HEK293 (cell line): ENCODE data around the gene E2F1.
A peak's percentile ranks its signal among the peaks of the same experiment; 100 is the strongest.

Source experiments
- GLIS2 ChIP-seq: fragments of 450-650 bp; formaldehyde crosslinking; IDR thresholded peaks from 2 replicates; pipeline ENCODE4 v1.5.1; 2016; ENCODE audit warnings: missing biosample characterization, missing genetic modification characterization
- HOXA7 ChIP-seq: sonication (generic); formaldehyde crosslinking; IDR thresholded peaks from 2 replicates; pipeline ENCODE4 v1.8.1; 2022; ENCODE audit warnings: missing genetic modification reagents, borderline replicate concordance
- KLF1 ChIP-seq: fragments of 450-650 bp; formaldehyde crosslinking; IDR thresholded peaks from 2 replicates; pipeline ENCODE4 v1.5.1; 2016; ENCODE audit warnings: missing biosample characterization, missing genetic modification characterization
- REPIN1 ChIP-seq: fragments of 450-650 bp; formaldehyde crosslinking; IDR thresholded peaks from 2 replicates; pipeline ENCODE4 v1.5.1; 2017; ENCODE audit warnings: missing biosample characterization, missing genetic modification characterization, low read depth
- SCRT1 ChIP-seq: fragments of 450-650 bp; formaldehyde crosslinking; IDR thresholded peaks from 2 replicates; pipeline ENCODE4 v1.5.1; 2016; ENCODE audit warnings: missing biosample characterization, missing genetic modification characterization, borderline replicate concordance
- SP3 ChIP-seq: fragments of 450-650 bp; formaldehyde crosslinking; IDR thresholded peaks from 2 replicates; pipeline ENCODE4 v1.5.1; 2016; ENCODE audit warnings: missing biosample characterization, missing genetic modification characterization
- ZBTB7A ChIP-seq: fragments of 450-650 bp; formaldehyde crosslinking; IDR thresholded peaks from 2 replicates; pipeline ENCODE4 v1.5.1; 2016; ENCODE audit warnings: low read depth, missing biosample characterization, missing genetic modification characterization
- ZEB2 ChIP-seq: fragments of 450-650 bp; formaldehyde crosslinking; IDR thresholded peaks from 2 replicates; pipeline ENCODE4 v1.5.1; 2016; ENCODE audit warnings: missing biosample characterization, missing genetic modification characterization
- ZNF132 ChIP-seq: fragments of 450-650 bp; formaldehyde crosslinking; IDR thresholded peaks from 2 replicates; pipeline ENCODE4 v1.5.1; 2017; ENCODE audit warnings: missing biosample characterization, missing genetic modification characterization, borderline replicate concordance
- ZNF138 ChIP-seq: fragments of 450-650 bp; formaldehyde crosslinking; IDR thresholded peaks from 2 replicates; pipeline ENCODE4 v1.5.1; 2016; ENCODE audit warnings: missing biosample characterization, missing genetic modification characterization, borderline replicate concordance
- ZNF157 ChIP-seq: fragments of 450-650 bp; formaldehyde crosslinking; IDR thresholded peaks from 2 replicates; pipeline ENCODE4 v1.5.1; 2016; ENCODE audit warnings: missing biosample characterization, missing genetic modification characterization
- ZNF175 ChIP-seq: fragments of 450-650 bp; formaldehyde crosslinking; IDR thresholded peaks from 2 replicates; pipeline ENCODE4 v1.5.1; 2016; ENCODE audit warnings: missing biosample characterization, missing genetic modification characterization
- ZNF202 ChIP-seq: fragments of 450-650 bp; formaldehyde crosslinking; IDR thresholded peaks from 2 replicates; pipeline ENCODE4 v1.5.1; 2016; ENCODE audit warnings: missing biosample characterization, missing genetic modification characterization, borderline replicate concordance
- ZNF248 ChIP-seq: fragments of 450-650 bp; formaldehyde crosslinking; IDR thresholded peaks from 2 replicates; pipeline ENCODE4 v1.5.1; 2017; ENCODE audit warnings: missing biosample characterization, missing genetic modification characterization
- ZNF274 ChIP-seq, 2 experiments: fragments of 200-500 bp in 1 of 2; fragments of 450-650 bp in 1 of 2; sonication (Bioruptor generic) in 1 of 2; formaldehyde crosslinking in 1 of 2; IDR thresholded peaks; 2 replicates each; pipeline versions ENCODE4 v1.5.1 to v1.6.1; 2014 to 2016; ENCODE audit warnings: borderline replicate concordance in 1 of 2, inconsistent platforms in 1 of 2, low read length in 1 of 2, missing biosample characterization in 1 of 2, missing genetic modification characterization in 1 of 2
- ZNF548 ChIP-seq: fragments of 450-650 bp; formaldehyde crosslinking; IDR thresholded peaks from 2 replicates; pipeline ENCODE4 v1.5.1; 2016; ENCODE audit warnings: missing biosample characterization, missing genetic modification characterization
- ZNF600 ChIP-seq: fragments of 450-650 bp; formaldehyde crosslinking; IDR thresholded peaks from 2 replicates; pipeline ENCODE4 v1.5.1; 2016; ENCODE audit warnings: missing biosample characterization, missing genetic modification characterization
- ZNF610 ChIP-seq: fragments of 450-650 bp; formaldehyde crosslinking; IDR thresholded peaks from 2 replicates; pipeline ENCODE4 v1.5.1; 2016; ENCODE audit warnings: missing biosample characterization, missing genetic modification characterization, borderline replicate concordance
- ZNF624 ChIP-seq: fragments of 450-650 bp; formaldehyde crosslinking; IDR thresholded peaks from 2 replicates; pipeline ENCODE4 v1.5.1; 2017; ENCODE audit warnings: missing biosample characterization, missing genetic modification characterization
- ZNF76 ChIP-seq: fragments of 450-650 bp; formaldehyde crosslinking; IDR thresholded peaks from 2 replicates; pipeline ENCODE4; 2016; ENCODE audit warnings: low read depth, missing biosample characterization, missing genetic modification characterization, borderline replicate concordance
- TF ChIP-seq, protein P1 (sequence below): fragments of 450-650 bp; formaldehyde crosslinking; conservative IDR thresholded peaks from 2 replicates; pipeline ENCODE4 v1.5.1; 2016; ENCODE audit warnings: low read depth, missing biosample characterization, missing genetic modification characterization
- TF ChIP-seq, protein P2 (sequence below): fragments of 450-650 bp; formaldehyde crosslinking; IDR thresholded peaks from 2 replicates; pipeline ENCODE4 v1.5.1; 2016; ENCODE audit warnings: missing biosample characterization, missing genetic modification characterization
- TF ChIP-seq, protein P3 (sequence below): fragments of 450-650 bp; IDR thresholded peaks from 2 replicates; pipeline ENCODE4 v1.5.1; 2018; ENCODE audit warnings: missing biosample characterization, missing genetic modification characterization
- TF ChIP-seq, protein P4 (sequence below): fragments of 450-650 bp; formaldehyde crosslinking; IDR thresholded peaks from 2 replicates; pipeline ENCODE4 v1.5.1; 2016; ENCODE audit warnings: missing biosample characterization, missing genetic modification characterization
- TF ChIP-seq, protein P5 (sequence below): fragments of 450-650 bp; formaldehyde crosslinking; IDR thresholded peaks from 2 replicates; pipeline ENCODE4 v1.5.0; 2017; ENCODE audit warnings: missing biosample characterization, missing genetic modification characterization, borderline replicate concordance
- TF ChIP-seq, protein P6 (sequence below): fragments of 450-650 bp; formaldehyde crosslinking; IDR thresholded peaks from 2 replicates; pipeline ENCODE4 v1.5.1; 2016; ENCODE audit warnings: missing biosample characterization, missing genetic modification characterization

Gene E2F1

DNA sequence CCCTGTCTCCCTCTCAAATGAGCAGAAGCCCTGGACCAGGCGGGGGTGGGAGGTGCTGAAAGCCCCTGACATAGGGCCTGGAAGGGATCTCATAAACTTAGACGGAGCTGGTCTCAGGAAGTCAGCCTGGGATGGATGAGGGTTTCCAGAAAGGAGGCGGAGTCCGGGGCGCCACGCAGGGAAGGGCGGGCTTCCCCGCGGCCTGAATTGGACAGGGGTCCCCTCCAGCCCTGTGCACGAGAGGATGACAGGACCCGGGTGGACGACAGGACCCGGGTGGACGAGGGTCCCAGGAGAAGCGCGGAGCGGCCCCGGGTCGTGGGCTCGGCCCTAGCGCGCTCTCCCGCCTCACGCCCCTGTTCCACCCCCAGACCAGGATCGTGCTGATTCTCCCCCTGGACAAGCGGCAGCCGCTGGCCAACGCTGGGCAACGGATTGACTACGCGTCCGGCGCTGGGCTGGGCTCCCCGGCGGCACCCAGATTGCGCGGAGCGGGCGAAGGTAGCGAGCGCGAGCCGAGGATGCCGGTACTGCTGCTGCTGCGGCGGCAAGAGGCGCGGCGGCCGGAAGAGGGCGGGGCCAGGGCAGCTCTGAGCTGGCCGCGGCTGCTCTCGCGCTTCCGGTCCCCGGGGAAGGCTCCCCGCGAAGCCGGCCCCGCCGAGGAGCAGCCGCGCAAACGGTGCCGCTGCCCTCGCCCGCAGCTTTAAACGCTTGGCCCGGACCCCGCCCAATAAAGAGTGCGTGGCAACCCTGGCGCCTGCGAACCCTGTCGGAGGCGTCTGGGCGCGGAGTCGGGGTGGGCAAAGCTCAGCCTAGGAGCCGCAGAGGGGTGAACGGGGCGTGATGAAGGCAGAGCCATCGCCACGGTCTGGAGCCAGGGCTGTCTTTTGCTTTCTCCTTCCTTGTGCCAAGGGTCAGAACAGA is 22.8 kb downstream of the E2F1 start (continued):
- no peak for TF ChIP-seq ZNF248 (tag by site-specific recombination)
- TF ChIP-seq ZNF175 (tag by site-specific recombination) = no peak
- TF ChIP-seq KLF1 (tag by site-specific recombination) = peak; percentile 17; the same call in 1 of the 2 replicates
- TF ChIP-seq ZBTB7A (tag by site-specific recombination) = peak; percentile 73
- peak; percentile 93 for TF ChIP-seq GLIS2
- TF ChIP-seq ZNF76 (tag by site-specific recombination) = peak; percentile 80
- peak; percentile 68 for TF ChIP-seq SP3
- TF ChIP-seq ZNF138 = no peak
- no peak for TF ChIP-seq HOXA7
- peak; percentile 68 for TF ChIP-seq ZNF600 (tag by site-specific recombination)
- no peak for TF ChIP-seq ZNF274 (IDR thresholded peaks at IDR 0.05; ENCODE audit: low read length)
- no peak for TF ChIP-seq ZNF274 (tag by site-specific recombination; IDR thresholded peaks at IDR 0.05; ENCODE audit: borderline replicate concordance)
- TF ChIP-seq ZEB2 (tag by site-specific recombination) = peak; percentile 57; the same call in 1 of the 2 replicates
- no peak for TF ChIP-seq SCRT1
- TF ChIP-seq ZNF624 (tag by site-specific recombination) = no peak
- TF ChIP-seq, protein P1, sequence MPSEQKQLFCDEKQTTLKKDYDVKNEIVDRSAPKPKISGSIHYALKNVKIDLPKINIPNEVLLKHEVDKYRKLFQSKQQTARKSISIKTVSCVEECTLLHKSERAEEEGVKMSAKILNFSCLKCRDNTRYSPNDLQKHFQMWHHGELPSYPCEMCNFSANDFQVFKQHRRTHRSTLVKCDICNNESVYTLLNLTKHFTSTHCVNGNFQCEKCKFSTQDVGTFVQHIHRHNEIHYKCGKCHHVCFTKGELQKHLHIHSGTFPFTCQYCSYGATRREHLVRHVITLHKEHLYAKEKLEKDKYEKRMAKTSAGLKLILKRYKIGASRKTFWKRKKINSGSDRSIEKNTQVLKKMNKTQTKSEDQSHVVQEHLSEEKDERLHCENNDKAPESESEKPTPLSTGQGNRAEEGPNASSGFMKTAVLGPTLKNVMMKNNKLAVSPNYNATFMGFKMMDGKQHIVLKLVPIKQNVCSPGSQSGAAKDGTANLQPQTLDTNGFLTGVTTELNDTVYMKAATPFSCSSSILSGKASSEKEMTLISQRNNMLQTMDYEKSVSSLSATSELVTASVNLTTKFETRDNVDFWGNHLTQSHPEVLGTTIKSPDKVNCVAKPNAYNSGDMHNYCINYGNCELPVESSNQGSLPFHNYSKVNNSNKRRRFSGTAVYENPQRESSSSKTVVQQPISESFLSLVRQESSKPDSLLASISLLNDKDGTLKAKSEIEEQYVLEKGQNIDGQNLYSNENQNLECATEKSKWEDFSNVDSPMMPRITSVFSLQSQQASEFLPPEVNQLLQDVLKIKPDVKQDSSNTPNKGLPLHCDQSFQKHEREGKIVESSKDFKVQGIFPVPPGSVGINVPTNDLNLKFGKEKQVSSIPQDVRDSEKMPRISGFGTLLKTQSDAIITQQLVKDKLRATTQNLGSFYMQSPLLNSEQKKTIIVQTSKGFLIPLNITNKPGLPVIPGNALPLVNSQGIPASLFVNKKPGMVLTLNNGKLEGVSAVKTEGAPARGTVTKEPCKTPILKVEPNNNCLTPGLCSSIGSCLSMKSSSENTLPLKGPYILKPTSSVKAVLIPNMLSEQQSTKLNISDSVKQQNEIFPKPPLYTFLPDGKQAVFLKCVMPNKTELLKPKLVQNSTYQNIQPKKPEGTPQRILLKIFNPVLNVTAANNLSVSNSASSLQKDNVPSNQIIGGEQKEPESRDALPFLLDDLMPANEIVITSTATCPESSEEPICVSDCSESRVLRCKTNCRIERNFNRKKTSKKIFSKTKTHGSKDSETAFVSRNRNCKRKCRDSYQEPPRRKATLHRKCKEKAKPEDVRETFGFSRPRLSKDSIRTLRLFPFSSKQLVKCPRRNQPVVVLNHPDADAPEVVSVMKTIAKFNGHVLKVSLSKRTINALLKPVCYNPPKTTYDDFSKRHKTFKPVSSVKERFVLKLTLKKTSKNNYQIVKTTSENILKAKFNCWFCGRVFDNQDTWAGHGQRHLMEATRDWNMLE (tag by site-specific recombination) = no peak
- no peak for TF ChIP-seq ZNF132 (tag by site-specific recombination)
- TF ChIP-seq REPIN1 (tag by site-specific recombination) = 0 out of 2 replicates have a peak, but pooled peaks have one; percentile 33
- TF ChIP-seq ZNF157 (tag by site-specific recombination) = no peak
- TF ChIP-seq, protein P2, sequence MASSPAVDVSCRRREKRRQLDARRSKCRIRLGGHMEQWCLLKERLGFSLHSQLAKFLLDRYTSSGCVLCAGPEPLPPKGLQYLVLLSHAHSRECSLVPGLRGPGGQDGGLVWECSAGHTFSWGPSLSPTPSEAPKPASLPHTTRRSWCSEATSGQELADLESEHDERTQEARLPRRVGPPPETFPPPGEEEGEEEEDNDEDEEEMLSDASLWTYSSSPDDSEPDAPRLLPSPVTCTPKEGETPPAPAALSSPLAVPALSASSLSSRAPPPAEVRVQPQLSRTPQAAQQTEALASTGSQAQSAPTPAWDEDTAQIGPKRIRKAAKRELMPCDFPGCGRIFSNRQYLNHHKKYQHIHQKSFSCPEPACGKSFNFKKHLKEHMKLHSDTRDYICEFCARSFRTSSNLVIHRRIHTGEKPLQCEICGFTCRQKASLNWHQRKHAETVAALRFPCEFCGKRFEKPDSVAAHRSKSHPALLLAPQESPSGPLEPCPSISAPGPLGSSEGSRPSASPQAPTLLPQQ (tag by site-specific recombination) = peak; percentile 53
- TF ChIP-seq ZNF548 (tag by site-specific recombination) = no peak
- TF ChIP-seq, protein P3, sequence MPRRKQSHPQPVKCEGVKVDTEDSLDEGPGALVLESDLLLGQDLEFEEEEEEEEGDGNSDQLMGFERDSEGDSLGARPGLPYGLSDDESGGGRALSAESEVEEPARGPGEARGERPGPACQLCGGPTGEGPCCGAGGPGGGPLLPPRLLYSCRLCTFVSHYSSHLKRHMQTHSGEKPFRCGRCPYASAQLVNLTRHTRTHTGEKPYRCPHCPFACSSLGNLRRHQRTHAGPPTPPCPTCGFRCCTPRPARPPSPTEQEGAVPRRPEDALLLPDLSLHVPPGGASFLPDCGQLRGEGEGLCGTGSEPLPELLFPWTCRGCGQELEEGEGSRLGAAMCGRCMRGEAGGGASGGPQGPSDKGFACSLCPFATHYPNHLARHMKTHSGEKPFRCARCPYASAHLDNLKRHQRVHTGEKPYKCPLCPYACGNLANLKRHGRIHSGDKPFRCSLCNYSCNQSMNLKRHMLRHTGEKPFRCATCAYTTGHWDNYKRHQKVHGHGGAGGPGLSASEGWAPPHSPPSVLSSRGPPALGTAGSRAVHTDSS (tag by site-specific recombination) = no peak
- no peak for TF ChIP-seq ZNF202
- TF ChIP-seq, protein P4, sequence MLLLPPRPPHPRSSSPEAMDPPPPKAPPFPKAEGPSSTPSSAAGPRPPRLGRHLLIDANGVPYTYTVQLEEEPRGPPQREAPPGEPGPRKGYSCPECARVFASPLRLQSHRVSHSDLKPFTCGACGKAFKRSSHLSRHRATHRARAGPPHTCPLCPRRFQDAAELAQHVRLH (tag by site-specific recombination) = no peak
- TF ChIP-seq, protein P5, sequence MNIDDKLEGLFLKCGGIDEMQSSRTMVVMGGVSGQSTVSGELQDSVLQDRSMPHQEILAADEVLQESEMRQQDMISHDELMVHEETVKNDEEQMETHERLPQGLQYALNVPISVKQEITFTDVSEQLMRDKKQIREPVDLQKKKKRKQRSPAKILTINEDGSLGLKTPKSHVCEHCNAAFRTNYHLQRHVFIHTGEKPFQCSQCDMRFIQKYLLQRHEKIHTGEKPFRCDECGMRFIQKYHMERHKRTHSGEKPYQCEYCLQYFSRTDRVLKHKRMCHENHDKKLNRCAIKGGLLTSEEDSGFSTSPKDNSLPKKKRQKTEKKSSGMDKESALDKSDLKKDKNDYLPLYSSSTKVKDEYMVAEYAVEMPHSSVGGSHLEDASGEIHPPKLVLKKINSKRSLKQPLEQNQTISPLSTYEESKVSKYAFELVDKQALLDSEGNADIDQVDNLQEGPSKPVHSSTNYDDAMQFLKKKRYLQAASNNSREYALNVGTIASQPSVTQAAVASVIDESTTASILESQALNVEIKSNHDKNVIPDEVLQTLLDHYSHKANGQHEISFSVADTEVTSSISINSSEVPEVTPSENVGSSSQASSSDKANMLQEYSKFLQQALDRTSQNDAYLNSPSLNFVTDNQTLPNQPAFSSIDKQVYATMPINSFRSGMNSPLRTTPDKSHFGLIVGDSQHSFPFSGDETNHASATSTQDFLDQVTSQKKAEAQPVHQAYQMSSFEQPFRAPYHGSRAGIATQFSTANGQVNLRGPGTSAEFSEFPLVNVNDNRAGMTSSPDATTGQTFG (tag by site-specific recombination) = no peak
- TF ChIP-seq, protein P6, sequence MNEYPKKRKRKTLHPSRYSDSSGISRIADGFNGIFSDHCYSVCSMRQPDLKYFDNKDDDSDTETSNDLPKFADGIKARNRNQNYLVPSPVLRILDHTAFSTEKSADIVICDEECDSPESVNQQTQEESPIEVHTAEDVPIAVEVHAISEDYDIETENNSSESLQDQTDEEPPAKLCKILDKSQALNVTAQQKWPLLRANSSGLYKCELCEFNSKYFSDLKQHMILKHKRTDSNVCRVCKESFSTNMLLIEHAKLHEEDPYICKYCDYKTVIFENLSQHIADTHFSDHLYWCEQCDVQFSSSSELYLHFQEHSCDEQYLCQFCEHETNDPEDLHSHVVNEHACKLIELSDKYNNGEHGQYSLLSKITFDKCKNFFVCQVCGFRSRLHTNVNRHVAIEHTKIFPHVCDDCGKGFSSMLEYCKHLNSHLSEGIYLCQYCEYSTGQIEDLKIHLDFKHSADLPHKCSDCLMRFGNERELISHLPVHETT = no peak
- TF ChIP-seq ZNF610 = no peak; the same call in none of the 2 replicates
